Esophagus muscularis mucosa (tissue), 4 donors: ENCODE results near the gene SLC44A5. TPM values are rescaled to one million over a fixed set of nuclear protein-coding genes. Genes with fewer than 3 reads are reported as not detected.
"Not testable (repeated sequence)": the region's sequence is repeated elsewhere in the genome, so short reads cannot be mapped to it uniquely, and the experiment has no call there.

Experiments
- DNase-seq: peaks from one replicate; pipeline ENCODE4 v3.0.0-alpha.2; 2017; ENCODE audit errors: extremely low spot score
- H3K27ac ChIP-seq, 4 donors: fragments of 200-600 bp; sonication (generic); replicated peaks in 1 of 4; 1 replicate in 3 of 4; 2 replicates in 1 of 4; pipeline ENCODE4 v1.5.1; 2016 to 2019; ENCODE audit warnings: mild to moderate bottlenecking in 1 of 4
- H3K27me3 ChIP-seq, 4 donors: fragments of 200-600 bp; sonication (generic); one replicate each; pipeline versions ENCODE4 v1.5.1 to v1.6.0; 2016 to 2019
- H3K36me3 ChIP-seq, 4 donors: fragments of 200-600 bp; sonication (generic); one replicate each; pipeline ENCODE4 v1.5.1; 2016 to 2019
- H3K4me1 ChIP-seq, 4 donors: fragments of 200-600 bp; sonication (generic); one replicate each; pipeline ENCODE4 v1.5.1; 2016 to 2019
- H3K4me3 ChIP-seq, 4 donors: fragments of 200-600 bp; sonication (generic); 1 replicate in 2 of 4; 2 replicates in 2 of 4; pipeline ENCODE4 v1.5.1; 2016 to 2019; ENCODE audit warnings: mild to moderate bottlenecking in 4 of 4, moderate library complexity in 1 of 4
- H3K9me3 ChIP-seq, 4 donors: fragments of 200-600 bp; sonication (generic); 1 replicate in 3 of 4; 2 replicates in 1 of 4; pipeline ENCODE4 v1.5.1; 2016 to 2019
- CTCF ChIP-seq, 3 experiments: fragments of 200-600 bp in 2 of 3; fragments of 450-650 bp in 1 of 3; sonication (generic) in 2 of 3; IDR thresholded peaks; one replicate each; pipeline ENCODE4 v1.5.1; 2017 to 2019; ENCODE audit warnings: antibody characterized with exemption in 3 of 3, mild to moderate bottlenecking in 2 of 3, moderate library complexity in 1 of 3
- EP300 ChIP-seq: sonication (generic); formaldehyde crosslinking; IDR thresholded peaks from one replicate; pipeline ENCODE4 v1.6.1; 2017; ENCODE audit warnings: antibody characterized with exemption
- POLR2A ChIP-seq: fragments of 450-650 bp; IDR thresholded peaks from one replicate; pipeline ENCODE4 v1.6.1; 2017; ENCODE audit warnings: antibody characterized with exemption, moderate library complexity, mild to moderate bottlenecking, low read depth
- POLR2AphosphoS5 ChIP-seq, 2 donors: sonication (generic); formaldehyde crosslinking; IDR thresholded peaks; one replicate each; pipeline ENCODE4 v1.6.1; 2017; ENCODE audit warnings: antibody characterized with exemption in 2 of 2
- WGBS: methylation state at CpG from one replicate; pipeline ENCODE4 v1.1.5; 2018; 5-methylcytosine and 5-hydroxymethylcytosine counted together
- intact Hi-C: fragments of 100-400 bp; cut with DNase I; formaldehyde crosslinking; loops from one replicate; pipeline ENCODE4 v1.15.1; 2023
- total RNA-seq, 4 donors: library from RNA; depleted of rRNA; stranded (reverse); fragments of >200 nt; gene quantifications; one replicate each; pipeline versions ENCODE4 v1.1.0 to v1.2.1, GENCODE V29; 2016

The SLC44A5 gene
- total RNA-seq, 4 donors from 2014 or later: 0.17 to 0.71 (median 0.23) TPM; not detected in 1

GRCh38 chr1:75373542-75374159, 237.3 kb downstream of the SLC44A5 start:
- 85% methylated on average over 4 of the region's 5 CpGs for WGBS
- H3K4me3 ChIP-seq: no peak overlapping the region
- peaks cover 0 to 3% (median 0%) of the 10 kb centered on the region in 4 donors for H3K9me3 ChIP-seq
- no peak for DNase-seq
- no peaks in the 10 kb centered on the region for H3K27me3 ChIP-seq
- intact Hi-C loops: no loop called here
- H3K36me3 ChIP-seq: no peaks in the 10 kb centered on the region
- TF ChIP-seq CTCF (IDR thresholded peaks at IDR 0.05) (no peak), POLR2A (no peak), EP300 (no peak), POLR2AphosphoS5 (IDR thresholded peaks at IDR 0.05) (no peak)
- no peaks in the 10 kb centered on the region for H3K4me1 ChIP-seq
- no peak overlapping the region for H3K27ac ChIP-seq

- WGBS: 86% methylated on average over 1 of the region's 1 CpG
- DNase-seq: no peak
- Histone ChIP-seq H3K4me1 (no peaks in the 10 kb centered on the region), H3K27me3 (no peaks in the 10 kb centered on the region), H3K36me3 (no peaks in the 10 kb centered on the region), H3K4me3 (no peak overlapping the region), H3K27ac (no peak overlapping the region), H3K9me3 (peaks cover 0 to 20% (median 7%) of the 10 kb centered on the region in 4 donors)
- intact Hi-C loops: no loop called here
- no peak for TF ChIP-seq POLR2AphosphoS5 (IDR thresholded peaks at IDR 0.05)
- no peak for TF ChIP-seq CTCF (IDR thresholded peaks at IDR 0.05)
- TF ChIP-seq EP300: no peak
- TF ChIP-seq POLR2A: no peak
These were observed 244.3 kb downstream of the SLC44A5 start for GRCh38 chr1:75366595-75366994.

- 79% methylated on average over 2 of the region's 2 CpGs for WGBS
These were observed 249.7 kb downstream of the SLC44A5 start for GRCh38 chr1:75361260-75361659.

GRCh38 chr1:75354267-75354666, 256.6 kb downstream of the SLC44A5 start:
- H3K36me3 ChIP-seq, H3K27ac ChIP-seq, H3K4me1 ChIP-seq, H3K9me3 ChIP-seq, H3K4me3 ChIP-seq, DNase-seq, H3K27me3 ChIP-seq, intact Hi-C loops: not testable (repeated sequence)
- 76% methylated on average over 6 of the region's 6 CpGs for WGBS

More at GRCh38 chr1:75361260-75361659, 249.7 kb downstream of the SLC44A5 start:
- no peak for DNase-seq
- H3K4me1 ChIP-seq: no peaks in the 10 kb centered on the region
- no peaks in the 10 kb centered on the region for H3K36me3 ChIP-seq
- H3K27ac ChIP-seq: no peak overlapping the region
- intact Hi-C loops: no loop called here
- no peaks in the 10 kb centered on the region for H3K27me3 ChIP-seq
- H3K9me3 ChIP-seq: peaks cover 0 to 4% (median 0%) of the 10 kb centered on the region in 4 donors
- no peak for TF ChIP-seq CTCF (IDR thresholded peaks at IDR 0.05)
- no peak for TF ChIP-seq POLR2A
- no peak for TF ChIP-seq EP300
- TF ChIP-seq POLR2AphosphoS5 (IDR thresholded peaks at IDR 0.05): no peak
- H3K4me3 ChIP-seq: no peak overlapping the region

GRCh38 chr1:75353051-75353450, 257.9 kb downstream of the SLC44A5 start:
- Histone ChIP-seq H3K36me3 (no peaks in the 10 kb centered on the region), H3K4me3 (no peak overlapping the region), H3K27ac (no peak overlapping the region), H3K27me3 (no peaks in the 10 kb centered on the region), H3K9me3 (peaks cover 0 to 5% (median 0%) of the 10 kb centered on the region in 4 donors), H3K4me1 (no peaks in the 10 kb centered on the region)
- WGBS: 61% methylated on average over 2 of the region's 2 CpGs
- DNase-seq: no peak
- intact Hi-C loops: no loop called here
- no peak for TF ChIP-seq CTCF (IDR thresholded peaks at IDR 0.05)
- TF ChIP-seq POLR2A: no peak
- no peak for TF ChIP-seq EP300
- TF ChIP-seq POLR2AphosphoS5 (IDR thresholded peaks at IDR 0.05): no peak
